CD4-positive, alpha-beta T cell treated with Interferon gamma for 1 hour (primary cell): ENCODE measurements around the gene HOXC6.

Experiments
- DNase-seq: peaks from one replicate; pipeline ENCODE4 v3.0.0-alpha.2; 2020

Gene HOXC6

GRCh38 chr12:54016478-54016964 is 11.7 kb upstream of the HOXC6 start:
- DNase-seq = no peak

- no peak for DNase-seq
These were observed 11.0 kb upstream of the HOXC6 start for GRCh38 chr12:54017027-54017788.

GRCh38 chr12:54017878-54018467 is 10.3 kb upstream of the HOXC6 start:
- peak; percentile 85 for DNase-seq

- DNase-seq = no peak
These were observed 9.7 kb upstream of the HOXC6 start for GRCh38 chr12:54018468-54018984.

- DNase-seq = no peak
These were observed 9.0 kb upstream of the HOXC6 start for GRCh38 chr12:54019091-54019811.

GRCh38 chr12:54019924-54020590 is 8.2 kb upstream of the HOXC6 start:
- no peak for DNase-seq

GRCh38 chr12:54020591-54021405 is 7.4 kb upstream of the HOXC6 start:
- DNase-seq = no peak

- no peak for DNase-seq
These were observed 6.7 kb upstream of the HOXC6 start for GRCh38 chr12:54021432-54022013.

- no peak for DNase-seq
These were observed 5.0 kb upstream of the HOXC6 start for GRCh38 chr12:54022960-54023884.

- no peak for DNase-seq
These were observed 4.1 kb upstream of the HOXC6 start for GRCh38 chr12:54024127-54024526.

GRCh38 chr12:54024581-54025305 is 3.5 kb upstream of the HOXC6 start:
- no peak for DNase-seq

- DNase-seq = no peak
These were observed 2.5 kb upstream of the HOXC6 start for GRCh38 chr12:54025499-54026405.

- no peak for DNase-seq
These were observed 1.4 kb upstream of the HOXC6 start for GRCh38 chr12:54026640-54027441.

- DNase-seq = no peak
These were observed 826 bp upstream of the HOXC6 start for GRCh38 chr12:54027442-54027786.

- no peak for DNase-seq
These were observed 1.5 kb downstream of the HOXC6 start for GRCh38 chr12:54029529-54030441.

- no peak for DNase-seq
These were observed 2.2 kb downstream of the HOXC6 start for GRCh38 chr12:54030442-54030801.

GRCh38 chr12:54030889-54031471 is 2.7 kb downstream of the HOXC6 start:
- DNase-seq = no peak
